ENCODE data around the gene EREG.

EREG gene

DNA sequence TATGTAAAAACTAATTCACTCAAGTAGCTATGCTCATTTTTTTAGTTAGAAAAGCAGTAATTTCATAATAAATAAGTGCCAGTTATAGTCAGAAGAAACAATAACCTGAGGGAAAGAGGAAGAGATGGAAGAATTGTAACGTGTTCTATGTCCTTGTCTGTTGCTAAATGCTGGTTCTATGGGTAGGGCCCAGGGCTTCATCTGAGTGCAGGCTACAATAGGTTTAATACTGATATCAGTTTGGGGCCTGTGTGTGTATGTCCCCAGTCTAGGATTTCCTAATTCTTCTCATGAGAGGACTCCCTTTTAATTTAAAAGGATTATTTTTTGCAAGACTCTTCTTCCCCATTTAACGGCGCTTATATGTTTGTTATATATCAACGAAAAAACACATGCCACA is 3.3 kb upstream of the EREG start:
- ChIA-PET POLR2A (ENCODE audit: low non-redundant PET) (no interaction called here), CTCF (no interaction called here)
- TF ChIP-seq, protein P1, sequence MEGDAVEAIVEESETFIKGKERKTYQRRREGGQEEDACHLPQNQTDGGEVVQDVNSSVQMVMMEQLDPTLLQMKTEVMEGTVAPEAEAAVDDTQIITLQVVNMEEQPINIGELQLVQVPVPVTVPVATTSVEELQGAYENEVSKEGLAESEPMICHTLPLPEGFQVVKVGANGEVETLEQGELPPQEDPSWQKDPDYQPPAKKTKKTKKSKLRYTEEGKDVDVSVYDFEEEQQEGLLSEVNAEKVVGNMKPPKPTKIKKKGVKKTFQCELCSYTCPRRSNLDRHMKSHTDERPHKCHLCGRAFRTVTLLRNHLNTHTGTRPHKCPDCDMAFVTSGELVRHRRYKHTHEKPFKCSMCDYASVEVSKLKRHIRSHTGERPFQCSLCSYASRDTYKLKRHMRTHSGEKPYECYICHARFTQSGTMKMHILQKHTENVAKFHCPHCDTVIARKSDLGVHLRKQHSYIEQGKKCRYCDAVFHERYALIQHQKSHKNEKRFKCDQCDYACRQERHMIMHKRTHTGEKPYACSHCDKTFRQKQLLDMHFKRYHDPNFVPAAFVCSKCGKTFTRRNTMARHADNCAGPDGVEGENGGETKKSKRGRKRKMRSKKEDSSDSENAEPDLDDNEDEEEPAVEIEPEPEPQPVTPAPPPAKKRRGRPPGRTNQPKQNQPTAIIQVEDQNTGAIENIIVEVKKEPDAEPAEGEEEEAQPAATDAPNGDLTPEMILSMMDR (conservative IDR thresholded peaks at IDR 0.05; ENCODE audit: low read depth), result no peak
- H3K27ac ChIP-seq, result no peak overlapping the region
- no peak for DNase-seq (ENCODE audit: low spot score)

DNA sequence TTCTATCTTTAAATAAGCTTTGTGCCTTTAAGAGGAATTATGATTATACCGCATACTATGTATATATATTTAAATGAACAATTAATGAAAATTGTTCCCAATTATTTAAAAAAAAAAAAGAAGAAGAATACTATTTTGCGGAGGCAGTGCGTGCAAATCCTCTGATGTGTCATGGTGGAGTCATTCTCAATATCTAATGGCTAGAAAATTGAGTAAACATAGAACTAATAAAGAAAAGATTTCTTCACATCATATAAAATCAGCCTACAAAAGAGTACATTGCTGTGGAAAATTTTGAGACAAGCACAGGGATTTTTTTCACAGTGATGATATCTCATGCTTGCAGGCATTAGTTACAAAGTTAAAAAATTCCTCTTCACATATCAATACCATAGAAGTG is 2.6 kb upstream of the EREG start:
- H3K27ac ChIP-seq, result no peak overlapping the region
- CTCF ChIA-PET, result no interaction called here

DNA sequence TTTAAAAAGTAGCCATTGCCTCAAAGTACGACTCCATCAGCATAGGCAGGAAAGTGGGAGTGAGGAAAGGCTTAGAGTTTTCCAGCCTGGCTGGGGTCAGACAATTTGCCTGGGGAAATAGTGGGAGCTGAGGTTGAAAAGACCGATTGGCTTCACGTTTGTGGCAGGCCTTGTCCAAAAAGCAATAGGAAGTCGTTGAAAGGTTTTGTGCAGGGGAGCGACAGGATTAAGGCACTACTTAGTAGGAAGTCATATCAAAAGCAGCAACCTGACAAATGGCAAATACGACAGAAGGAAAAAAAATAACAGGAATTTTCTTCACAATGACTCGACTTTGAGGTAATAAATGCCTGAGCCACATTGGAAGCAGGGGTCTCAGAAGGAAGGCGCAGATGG is 691 bp upstream of the EREG start:
- ChIA-PET POLR2A (ENCODE audit: low non-redundant PET) (interaction anchor here (0.6 kb wide), 1 partner anchor 86 kb away, joined by 4 read pairs; no protein-coding TSS in a partner anchor), CTCF (interaction anchor here (0.6 to 0.9 kb wide), 2 partner anchors 251 to 297 kb away, joined by 3 to 9 read pairs; no protein-coding TSS in a partner anchor)
- TF ChIP-seq, protein P1 (conservative IDR thresholded peaks at IDR 0.05; ENCODE audit: low read depth), result no peak
- DNase-seq (ENCODE audit: low spot score), result no peak
- H3K27ac ChIP-seq, result peak overlapping the region; percentile 92

More for the DNA sequence above, 2.6 kb upstream of the EREG start:
- POLR2A ChIA-PET (ENCODE audit: low non-redundant PET), result no interaction called here
- TF ChIP-seq, protein P1 (conservative IDR thresholded peaks at IDR 0.05; ENCODE audit: low read depth), result no peak
- DNase-seq (ENCODE audit: low spot score), result no peak

DNA sequence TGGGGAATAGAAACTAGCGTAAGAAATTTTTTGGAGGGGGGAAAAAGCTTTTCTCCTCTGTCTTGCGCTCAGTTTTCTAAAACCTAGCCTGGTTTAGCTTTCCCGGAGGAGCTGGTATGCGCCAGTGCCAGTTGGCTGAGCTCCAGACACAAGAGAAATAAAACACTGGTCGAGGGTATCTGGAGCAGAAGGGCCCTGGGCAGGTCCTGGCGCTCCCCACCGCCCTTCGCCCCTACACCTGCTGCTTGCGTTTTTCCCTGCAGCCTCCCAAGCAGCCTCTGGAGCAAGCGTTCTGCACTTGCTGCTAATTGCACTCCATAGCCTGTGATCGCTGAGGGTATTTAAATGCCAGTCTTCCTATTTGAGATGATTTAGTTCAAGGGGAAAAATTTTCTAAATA is 816 bp downstream of the EREG start:
- POLR2A ChIA-PET (ENCODE audit: low non-redundant PET), result interaction anchor here (0.7 kb wide), 1 partner anchor 197 kb away, joined by 4 read pairs; no protein-coding TSS in a partner anchor
- no peak for DNase-seq (ENCODE audit: low spot score)
- CTCF ChIA-PET, result interaction anchor here (0.5 to 0.8 kb wide), 3 partner anchors 34 to 1227 kb away, joined by 3 read pairs; no protein-coding TSS in a partner anchor

DNA sequence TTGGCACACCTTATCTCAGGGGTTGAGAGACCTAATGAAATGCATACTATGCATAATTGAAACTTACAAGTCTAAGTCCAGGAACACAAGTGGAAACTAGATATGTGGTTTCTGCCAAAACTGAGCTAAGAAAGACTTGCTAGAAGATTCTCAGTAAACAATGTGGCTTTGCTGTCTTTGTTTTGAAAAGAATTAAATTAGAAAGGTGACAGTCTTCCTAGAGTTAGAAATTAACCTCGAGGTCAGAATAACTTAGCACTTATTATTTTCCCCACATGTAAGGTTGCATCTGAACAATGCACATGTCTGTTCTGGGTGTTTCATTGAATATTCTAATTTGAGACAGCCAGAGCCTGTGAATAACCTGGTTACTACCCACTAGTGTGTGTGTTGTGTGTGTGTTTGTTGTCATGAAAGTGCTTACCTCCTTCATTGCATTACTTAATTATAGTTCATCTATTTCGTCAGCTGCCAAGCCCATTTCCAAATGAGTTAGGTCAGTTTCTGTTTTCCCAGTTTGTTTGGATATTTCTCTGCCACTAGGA is 1.5 kb downstream of the EREG start:
- TF ChIP-seq, protein P1 (conservative IDR thresholded peaks at IDR 0.05; ENCODE audit: low read depth), result no peak
- DNase-seq (ENCODE audit: low spot score), result no peak
- CTCF ChIA-PET, result interaction anchor here (0.5 to 0.8 kb wide), 2 partner anchors 33 to 1227 kb away, joined by 3 read pairs; no protein-coding TSS in a partner anchor
- no peak overlapping the region for H3K27ac ChIP-seq
- POLR2A ChIA-PET (ENCODE audit: low non-redundant PET), result no interaction called here

More for the DNA sequence above, 816 bp downstream of the EREG start:
- TF ChIP-seq, protein P1 (conservative IDR thresholded peaks at IDR 0.05; ENCODE audit: low read depth), result no peak
- peak overlapping the region; percentile 92 for H3K27ac ChIP-seq

DNA sequence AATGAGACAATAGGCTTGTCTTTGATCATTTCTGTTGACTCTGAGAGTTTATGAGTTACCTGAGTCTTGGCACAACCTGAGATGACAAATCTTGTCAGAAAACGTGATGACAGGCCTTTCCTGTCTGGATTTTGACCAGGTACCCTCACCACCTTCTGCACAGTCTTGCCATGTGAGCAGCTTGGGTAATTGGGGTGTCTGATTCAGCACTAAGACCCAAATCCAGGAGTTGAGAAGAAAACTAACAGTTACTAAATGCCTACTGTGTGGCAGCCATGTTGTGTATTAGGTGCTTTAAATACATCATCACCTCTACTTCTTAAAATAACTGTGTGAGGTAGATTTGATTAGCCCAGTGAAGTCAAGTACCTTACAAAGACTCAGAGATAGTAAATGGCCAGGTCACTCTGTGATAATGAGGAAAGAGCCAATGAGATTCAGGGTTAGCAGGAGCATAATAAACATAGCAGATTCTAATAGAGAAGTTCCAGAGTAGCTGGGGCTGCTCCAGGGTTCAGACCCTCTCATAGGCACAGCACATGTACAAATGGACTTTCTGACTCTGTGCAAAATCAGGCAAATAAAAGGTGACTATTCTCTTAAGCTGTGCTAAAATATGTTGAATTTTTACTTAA is 2.8 kb downstream of the EREG start:
- TF ChIP-seq, protein P1 (conservative IDR thresholded peaks at IDR 0.05; ENCODE audit: low read depth), result no peak
- ChIA-PET CTCF (no interaction called here), POLR2A (ENCODE audit: low non-redundant PET) (no interaction called here)
- no peak overlapping the region for H3K27ac ChIP-seq
- DNase-seq (ENCODE audit: low spot score), result no peak
